Smooth muscle cell of the brain vasculature (primary cell): Measurements from ENCODE around the gene VTI1A.
"Not testable (repeated sequence)": the region's sequence is repeated elsewhere in the genome, so short reads cannot be mapped to it uniquely, and the experiment has no call there.

Experiments used
- DNase-seq: peaks from one replicate; pipeline ENCODE4 v3.0.0-alpha.2; 2012; ENCODE audit warnings: low read depth, low spot score

VTI1A gene

DNA sequence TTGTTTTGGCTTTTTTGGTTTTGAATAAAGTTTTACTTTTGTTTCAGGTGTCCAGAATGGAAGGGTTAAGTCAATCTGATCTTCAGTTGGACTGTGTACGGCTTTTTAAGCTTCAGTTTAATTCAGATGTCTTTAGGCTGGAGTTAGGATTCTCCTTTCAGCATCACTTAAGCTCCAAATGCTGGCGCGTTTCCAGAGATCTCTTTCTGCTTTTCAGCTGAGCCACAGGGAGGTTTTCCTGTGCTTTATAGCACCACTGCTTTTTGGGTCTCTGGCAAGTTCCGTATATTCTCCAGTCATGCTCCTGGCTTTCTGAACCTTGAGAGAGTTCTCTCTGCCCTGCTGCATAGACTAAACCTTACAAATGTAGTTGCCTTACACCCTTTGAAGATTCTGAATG, 60.0 kb downstream of the VTI1A start:
- no peak for DNase-seq

DNA sequence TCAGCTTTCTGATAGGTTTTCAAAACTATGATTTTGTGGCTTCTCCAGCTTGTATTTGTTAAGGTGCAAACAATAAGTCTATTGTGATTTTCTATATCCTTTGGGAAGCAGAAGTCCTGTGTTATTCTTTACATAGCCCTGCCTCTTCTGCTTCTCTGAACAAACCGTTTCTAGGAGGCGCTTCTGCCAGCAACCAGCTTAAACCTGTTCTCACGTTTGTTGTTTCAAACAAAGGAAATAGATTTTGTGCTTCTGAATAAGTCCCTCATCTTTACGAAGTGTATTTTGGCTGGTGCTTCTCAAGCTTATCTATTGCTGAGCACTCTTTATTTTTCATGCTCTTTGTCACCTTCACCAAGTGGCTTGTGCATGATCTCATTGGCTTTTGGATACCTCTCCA, 61.0 kb downstream of the VTI1A start:
- DNase-seq, result no peak

DNA sequence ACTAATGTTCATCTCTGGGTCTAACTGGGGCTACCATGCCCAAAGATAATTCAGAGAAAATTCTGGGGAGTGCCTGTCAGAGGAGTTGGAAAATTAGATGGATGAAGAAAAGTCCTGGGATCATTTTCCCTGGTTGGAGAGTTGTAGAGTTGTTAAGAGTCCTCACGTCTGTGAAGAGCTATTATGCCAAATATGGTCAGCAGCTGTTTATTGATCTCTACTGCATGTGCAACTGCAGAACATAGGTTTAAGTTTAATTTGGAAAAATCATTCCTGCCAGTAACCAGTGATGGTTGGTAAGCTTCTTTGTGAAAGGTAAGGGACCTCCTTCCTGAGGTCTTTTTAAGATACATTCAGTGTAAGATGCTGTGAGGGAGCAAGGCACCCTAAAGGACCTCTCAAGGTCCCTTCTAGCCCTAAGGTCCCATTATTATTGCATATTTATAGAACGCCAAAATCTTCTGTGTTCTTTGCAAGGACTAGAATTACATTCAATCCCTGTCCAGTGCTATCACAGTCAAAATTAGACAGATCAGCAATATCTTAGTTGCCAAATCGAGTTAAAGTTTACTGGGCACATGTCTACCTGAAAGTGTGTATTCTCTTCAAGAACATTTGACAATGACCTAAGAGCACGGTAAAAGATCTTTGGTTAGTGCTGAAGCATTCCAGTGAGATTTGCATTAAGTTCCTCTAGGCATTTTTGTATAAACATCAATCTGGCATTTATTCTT, 62.7 kb downstream of the VTI1A start:
- no peak for DNase-seq

DNA sequence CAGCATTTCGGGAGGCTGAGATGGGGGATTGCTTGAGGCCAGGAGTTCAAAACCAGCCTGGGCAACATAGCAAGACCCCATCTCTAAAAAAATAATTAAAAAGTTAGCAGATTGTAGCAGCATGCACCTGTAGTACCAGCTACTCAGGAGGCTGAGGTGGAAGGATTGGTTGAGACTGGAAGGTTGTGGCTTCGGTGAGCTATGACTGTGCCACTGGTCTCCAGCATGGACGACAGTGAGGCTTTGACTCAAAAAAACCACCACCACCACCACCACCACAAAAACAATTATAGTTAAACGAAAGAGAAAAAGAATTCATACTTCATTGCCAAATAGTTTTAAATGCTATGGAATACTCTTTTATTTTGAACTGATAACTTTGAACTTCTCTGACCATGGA, 63.4 kb downstream of the VTI1A start:
- DNase-seq, result no peak

DNA sequence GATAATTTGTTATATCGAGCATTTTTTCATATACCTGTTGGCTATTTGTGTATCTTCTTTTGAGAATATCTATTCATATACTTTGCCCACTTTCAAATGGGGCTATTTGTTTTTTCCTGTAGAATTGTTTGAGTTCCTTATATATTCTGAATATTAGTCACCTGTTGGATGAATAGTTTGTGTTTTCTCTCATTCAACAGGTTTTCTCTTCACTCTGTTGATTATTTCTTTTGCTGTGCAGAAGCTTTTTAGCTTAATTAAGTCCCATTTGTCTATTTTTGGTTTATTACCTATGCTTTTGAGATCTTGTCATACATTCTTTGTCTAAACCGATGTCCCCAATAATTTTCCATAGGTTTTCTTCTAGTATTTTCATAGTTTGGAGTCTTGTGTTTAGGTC, 65.3 kb downstream of the VTI1A start:
- no peak for DNase-seq

- no peak for DNase-seq
Observed at GRCh38 chr10:112515126-112515525, 68.1 kb downstream of the VTI1A start.

- DNase-seq, result no peak
Observed at GRCh38 chr10:112515852-112516251, 68.8 kb downstream of the VTI1A start.

DNA sequence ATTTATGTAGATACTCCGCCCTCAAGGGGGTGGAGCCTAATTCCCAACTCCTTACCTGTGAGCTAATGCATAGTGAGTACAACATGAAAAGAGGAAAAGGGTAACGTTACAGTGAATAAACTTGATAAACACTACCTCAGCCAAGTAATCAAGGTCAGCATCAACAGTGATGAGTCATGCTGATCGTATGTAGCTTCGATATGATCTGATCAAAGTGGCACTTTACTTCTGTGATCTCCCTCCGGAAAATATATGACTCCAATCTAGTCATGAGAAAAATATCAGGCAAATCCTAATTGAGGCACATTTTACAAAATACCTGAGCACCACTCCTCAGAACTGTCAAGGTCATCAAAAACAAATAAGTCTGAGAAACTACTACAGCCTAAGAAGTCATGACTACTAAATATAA, 70.4 kb downstream of the VTI1A start:
- DNase-seq, result no peak

- no peak for DNase-seq
Observed at GRCh38 chr10:112519133-112519761, 72.2 kb downstream of the VTI1A start.

GRCh38 chr10:112520914-112521313, 73.9 kb downstream of the VTI1A start:
- no peak for DNase-seq

GRCh38 chr10:112524641-112525040, 77.6 kb downstream of the VTI1A start:
- no peak for DNase-seq

- no peak for DNase-seq
Observed at GRCh38 chr10:112525200-112525599, 78.2 kb downstream of the VTI1A start.

DNA sequence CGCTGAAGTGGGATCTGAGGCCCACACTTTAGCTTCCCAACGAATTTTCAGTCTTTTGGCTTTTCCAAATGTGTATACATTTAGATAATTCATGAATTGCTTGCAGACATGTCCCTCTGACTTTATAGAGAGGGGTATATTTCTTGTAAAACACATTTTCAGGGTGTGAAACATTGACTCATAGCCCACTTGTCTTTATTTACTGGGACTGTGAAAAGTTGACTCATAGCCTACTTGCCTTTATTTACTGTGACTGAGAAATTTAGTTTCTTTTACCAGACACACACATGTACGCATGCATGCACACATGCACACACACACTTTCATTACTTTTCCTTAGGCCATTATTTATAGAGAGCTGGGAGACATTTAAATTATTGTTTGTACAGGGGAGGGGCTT, 79.1 kb downstream of the VTI1A start:
- no peak for DNase-seq

- no peak for DNase-seq
Observed at GRCh38 chr10:112526906-112527305, 79.9 kb downstream of the VTI1A start.

DNA sequence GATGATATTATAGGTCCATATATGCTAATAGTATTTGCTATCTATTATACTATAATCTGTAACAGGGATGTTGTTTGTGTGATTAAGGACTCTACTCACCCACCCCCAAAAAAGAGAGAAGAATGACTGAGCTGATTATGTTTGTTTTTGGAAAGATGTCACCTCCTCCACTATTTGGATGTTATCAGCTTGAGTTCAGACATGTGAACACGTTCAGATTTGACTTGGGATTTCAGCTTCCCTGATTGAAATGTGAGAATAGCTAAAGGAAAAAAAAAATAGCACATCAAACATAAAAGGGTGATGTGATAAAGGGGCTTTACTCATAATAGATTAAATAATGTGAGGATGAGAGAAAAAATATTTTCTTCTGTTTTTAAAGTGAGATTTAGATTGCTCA, 81.2 kb downstream of the VTI1A start:
- no peak for DNase-seq

- no peak for DNase-seq
Observed at GRCh38 chr10:112531421-112531820, 84.4 kb downstream of the VTI1A start.

GRCh38 chr10:112532189-112532588, 85.2 kb downstream of the VTI1A start:
- DNase-seq, result no peak

DNA sequence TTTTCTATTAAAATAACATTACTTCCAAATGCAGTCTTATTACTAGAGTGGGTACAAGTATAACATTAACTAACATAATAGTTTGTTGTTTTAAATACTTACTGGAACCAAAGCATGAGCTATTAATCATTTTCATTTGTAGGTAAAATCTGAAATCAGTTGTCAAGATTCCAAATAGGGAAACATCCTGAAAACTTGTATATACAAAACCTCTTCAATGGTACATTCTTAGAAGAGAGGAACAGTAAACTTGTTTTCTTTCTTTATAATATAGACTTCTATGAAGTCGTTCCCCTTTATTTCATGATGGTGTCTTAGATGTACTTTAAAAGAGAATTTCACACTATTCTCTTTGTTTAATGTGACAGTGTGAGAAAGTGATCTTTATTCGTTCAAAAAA, 85.9 kb downstream of the VTI1A start:
- no peak for DNase-seq

GRCh38 chr10:112533916-112534315, 86.9 kb downstream of the VTI1A start:
- no peak for DNase-seq

GRCh38 chr10:112535531-112535951, 88.5 kb downstream of the VTI1A start:
- no peak for DNase-seq

DNA sequence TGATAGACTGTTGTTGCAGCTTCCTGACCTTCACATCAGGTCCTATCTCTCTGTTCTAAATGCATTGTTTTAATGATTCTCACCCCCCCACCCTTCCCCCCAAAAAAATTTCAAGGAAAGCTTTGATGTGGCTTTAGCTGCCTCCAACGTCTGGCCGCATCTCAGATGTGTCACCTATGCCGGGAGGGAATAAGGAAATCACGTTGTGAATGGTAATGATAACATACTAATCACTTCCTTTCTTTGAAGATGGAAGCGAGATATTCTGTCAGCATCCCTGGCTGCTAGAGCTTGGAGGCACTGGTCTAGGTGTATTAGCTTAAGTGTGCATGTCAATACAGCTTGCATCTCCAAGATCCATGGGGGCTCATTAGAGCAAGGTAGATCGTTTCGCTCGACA, 89.6 kb downstream of the VTI1A start:
- no peak for DNase-seq

- DNase-seq, result no peak
Observed at GRCh38 chr10:112538168-112538567, 91.2 kb downstream of the VTI1A start.

DNA sequence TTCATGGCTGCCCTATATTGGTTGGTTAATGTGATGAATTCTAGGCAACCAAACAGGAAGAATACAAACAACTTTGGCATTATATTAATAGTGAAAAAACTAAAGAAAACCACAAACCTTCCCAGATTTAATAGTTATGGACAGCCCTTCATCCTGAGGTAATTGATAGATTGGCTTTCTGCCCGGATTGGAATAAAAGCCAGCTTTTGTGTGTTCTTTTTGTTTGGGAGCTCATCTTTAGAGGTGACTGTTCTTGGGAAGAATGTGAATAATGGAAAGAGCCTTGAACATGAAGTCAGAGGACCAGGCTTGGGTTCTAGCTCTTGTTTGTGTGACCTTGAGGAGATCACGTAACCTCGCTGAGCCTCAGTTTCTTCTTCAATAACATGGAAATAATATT, 92.3 kb downstream of the VTI1A start:
- no peak for DNase-seq

GRCh38 chr10:112542823-112543222, 95.8 kb downstream of the VTI1A start:
- DNase-seq, result not testable (repeated sequence)
